Measurements from ENCODE around the gene IMMP2L.

The IMMP2L gene

GRCh38 chr7:110804501-110804900 lies 757.8 kb downstream of the IMMP2L start:
- H3K27me3 Mint-ChIP-seq: no peaks in the 10 kb centered on the region
- DNase-seq: no peak
- peaks cover 12% of the 10 kb centered on the region for H3K4me1 Mint-ChIP-seq
- H3K9me3 Mint-ChIP-seq: peaks cover 0 to 10% of the 10 kb centered on the region in 2 donors
- ATAC-seq: no peak
- H3K27ac Mint-ChIP-seq: no peak overlapping the region
- H3K4me3 Mint-ChIP-seq: no peak overlapping the region

- no peaks in the 10 kb centered on the region for H3K27me3 Mint-ChIP-seq
- H3K27ac Mint-ChIP-seq: no peak overlapping the region
- ATAC-seq: no peak
Measured at GRCh38 chr7:110803602-110804143, 758.6 kb downstream of the IMMP2L start.

GRCh38 chr7:110801502-110801901 lies 760.8 kb downstream of the IMMP2L start:
- ATAC-seq (peak; percentile 78), DNase-seq (no peak)
- no peaks in the 10 kb centered on the region for H3K27me3 Mint-ChIP-seq
- no peak overlapping the region for H3K4me3 Mint-ChIP-seq
- no peak overlapping the region for H3K27ac Mint-ChIP-seq
- H3K4me1 Mint-ChIP-seq: peaks cover 12% of the 10 kb centered on the region
- H3K9me3 Mint-ChIP-seq: peaks cover 0 to 10% of the 10 kb centered on the region in 2 donors

More at GRCh38 chr7:110803602-110804143, 758.6 kb downstream of the IMMP2L start:
- DNase-seq: no peak
- H3K4me1 Mint-ChIP-seq: peaks cover 12% of the 10 kb centered on the region
- H3K9me3 Mint-ChIP-seq: peaks cover 0 to 10% of the 10 kb centered on the region in 2 donors
- no peak overlapping the region for H3K4me3 Mint-ChIP-seq

- Mint-ChIP-seq H3K4me1 (peaks cover 12% of the 10 kb centered on the region), H3K9me3 (peaks cover 2 to 10% of the 10 kb centered on the region in 2 donors), H3K27me3 (no peaks in the 10 kb centered on the region), H3K4me3 (no peak overlapping the region), H3K27ac (no peak overlapping the region)
- no peak for DNase-seq
- ATAC-seq: peak; percentile 72
Measured at GRCh38 chr7:110800984-110801383, 761.3 kb downstream of the IMMP2L start.

GRCh38 chr7:110797656-110798055 lies 764.6 kb downstream of the IMMP2L start:
- no peak overlapping the region for H3K4me3 Mint-ChIP-seq
- H3K27ac Mint-ChIP-seq: no peak overlapping the region
- ATAC-seq (no peak), DNase-seq (no peak)
- peaks cover under 1 to 4% of the 10 kb centered on the region in 2 donors for H3K9me3 Mint-ChIP-seq
- peaks cover 12% of the 10 kb centered on the region for H3K4me1 Mint-ChIP-seq
- H3K27me3 Mint-ChIP-seq: no peaks in the 10 kb centered on the region

- DNase-seq (no peak), ATAC-seq (no peak)
- Mint-ChIP-seq H3K9me3 (peaks cover 0 to 2% of the 10 kb centered on the region in 2 donors), H3K4me1 (no peaks in the 10 kb centered on the region), H3K27me3 (no peaks in the 10 kb centered on the region), H3K4me3 (no peak overlapping the region), H3K27ac (no peak overlapping the region)
Measured at GRCh38 chr7:110790992-110791391, 771.3 kb downstream of the IMMP2L start.

GRCh38 chr7:110786328-110786965 lies 775.8 kb downstream of the IMMP2L start:
- ATAC-seq: no peak
- Mint-ChIP-seq H3K9me3 (no peaks in the 10 kb centered on the region), H3K4me1 (no peaks in the 10 kb centered on the region), H3K27ac (no peak overlapping the region), H3K27me3 (no peaks in the 10 kb centered on the region), H3K4me3 (no peak overlapping the region)
- DNase-seq: no peak

GRCh38 chr7:110784749-110785148 lies 777.5 kb downstream of the IMMP2L start:
- H3K4me3 Mint-ChIP-seq: no peak overlapping the region
- no peak for DNase-seq
- no peak overlapping the region for H3K27ac Mint-ChIP-seq
- H3K9me3 Mint-ChIP-seq: no peaks in the 10 kb centered on the region
- H3K4me1 Mint-ChIP-seq: no peaks in the 10 kb centered on the region
- no peak for ATAC-seq
- no peaks in the 10 kb centered on the region for H3K27me3 Mint-ChIP-seq

- ATAC-seq: no peak
Measured at GRCh38 chr7:110780712-110781111, 781.6 kb downstream of the IMMP2L start.

GRCh38 chr7:110779339-110779738 lies 783.0 kb downstream of the IMMP2L start:
- ATAC-seq: no peak
- no peak overlapping the region for H3K27ac Mint-ChIP-seq
- H3K4me3 Mint-ChIP-seq: no peak overlapping the region
- no peaks in the 10 kb centered on the region for H3K27me3 Mint-ChIP-seq
- no peaks in the 10 kb centered on the region for H3K4me1 Mint-ChIP-seq
- no peak for DNase-seq
- no peaks in the 10 kb centered on the region for H3K9me3 Mint-ChIP-seq

More at GRCh38 chr7:110780712-110781111, 781.6 kb downstream of the IMMP2L start:
- Mint-ChIP-seq H3K9me3 (no peaks in the 10 kb centered on the region), H3K27ac (no peak overlapping the region), H3K4me1 (no peaks in the 10 kb centered on the region), H3K27me3 (no peaks in the 10 kb centered on the region), H3K4me3 (no peak overlapping the region)
- DNase-seq: no peak

GRCh38 chr7:110775046-110775445 lies 787.2 kb downstream of the IMMP2L start:
- Mint-ChIP-seq H3K27ac (no peak overlapping the region), H3K9me3 (peaks cover 8% of the 10 kb centered on the region in 2 donors), H3K27me3 (no peaks in the 10 kb centered on the region), H3K4me1 (peaks cover 14% of the 10 kb centered on the region), H3K4me3 (no peak overlapping the region)
- DNase-seq: no peak
- ATAC-seq: no peak

- Mint-ChIP-seq H3K4me3 (no peak overlapping the region), H3K27ac (no peak overlapping the region), H3K9me3 (peaks cover 8% of the 10 kb centered on the region in 2 donors), H3K27me3 (no peaks in the 10 kb centered on the region), H3K4me1 (peaks cover 14% of the 10 kb centered on the region)
- no peak for ATAC-seq
- no peak for DNase-seq
Measured at GRCh38 chr7:110774071-110774470, 788.2 kb downstream of the IMMP2L start.

GRCh38 chr7:110772615-110773014 lies 789.7 kb downstream of the IMMP2L start:
- Mint-ChIP-seq H3K4me3 (no peak overlapping the region), H3K27ac (no peak overlapping the region), H3K9me3 (peaks cover 8% of the 10 kb centered on the region in 2 donors), H3K4me1 (peaks cover 14% of the 10 kb centered on the region), H3K27me3 (no peaks in the 10 kb centered on the region)
- ATAC-seq (no peak), DNase-seq (no peak)

- DNase-seq: peak in 1 of 2 donors; percentile 8
- no peak overlapping the region for H3K27ac Mint-ChIP-seq
- no peak overlapping the region for H3K4me3 Mint-ChIP-seq
- no peaks in the 10 kb centered on the region for H3K27me3 Mint-ChIP-seq
- H3K4me1 Mint-ChIP-seq: peaks cover 14% of the 10 kb centered on the region
- peaks cover 8% of the 10 kb centered on the region in 2 donors for H3K9me3 Mint-ChIP-seq
- peak; percentile 86 for ATAC-seq
Measured at GRCh38 chr7:110771717-110772116, 790.6 kb downstream of the IMMP2L start.

GRCh38 chr7:110767550-110768110 lies 794.7 kb downstream of the IMMP2L start:
- H3K9me3 Mint-ChIP-seq: peaks cover 8% of the 10 kb centered on the region in 2 donors
- DNase-seq (no peak), ATAC-seq (no peak)
- H3K27me3 Mint-ChIP-seq: no peaks in the 10 kb centered on the region
- no peak overlapping the region for H3K4me3 Mint-ChIP-seq
- no peak overlapping the region for H3K27ac Mint-ChIP-seq
- H3K4me1 Mint-ChIP-seq: peaks cover 14% of the 10 kb centered on the region

GRCh38 chr7:110766864-110767263 lies 795.4 kb downstream of the IMMP2L start:
- H3K4me1 Mint-ChIP-seq: peaks cover 11% of the 10 kb centered on the region
- no peak overlapping the region for H3K4me3 Mint-ChIP-seq
- no peak overlapping the region for H3K27ac Mint-ChIP-seq
- no peak for ATAC-seq
- DNase-seq: no peak
- no peaks in the 10 kb centered on the region for H3K27me3 Mint-ChIP-seq
- peaks cover 8% of the 10 kb centered on the region in 2 donors for H3K9me3 Mint-ChIP-seq
